Measurements from ENCODE around the gene GBF1.

GBF1 gene

DNA sequence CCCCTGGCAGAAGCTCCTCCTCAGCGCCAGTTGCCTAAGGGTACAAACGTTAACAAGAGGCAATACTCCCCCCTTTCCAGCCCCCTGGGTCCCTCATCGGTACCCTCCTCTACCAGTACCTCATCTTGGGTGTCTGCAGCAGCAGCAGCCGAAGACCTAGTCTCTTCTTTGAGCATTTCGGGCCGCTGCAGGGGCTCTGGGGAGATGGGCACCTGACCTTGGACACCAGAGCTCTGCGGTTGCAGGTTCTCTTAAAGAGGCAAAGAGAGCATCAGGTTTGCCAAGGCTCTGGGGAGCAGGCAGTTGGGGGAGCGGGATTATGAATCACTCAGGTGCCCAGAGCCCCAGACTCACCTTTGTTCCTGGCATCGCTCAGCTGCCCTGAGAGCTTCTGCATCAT is 178.8 kb downstream of the GBF1 start:
- DNase-seq (ENCODE audit: low read depth): no peak

DNA sequence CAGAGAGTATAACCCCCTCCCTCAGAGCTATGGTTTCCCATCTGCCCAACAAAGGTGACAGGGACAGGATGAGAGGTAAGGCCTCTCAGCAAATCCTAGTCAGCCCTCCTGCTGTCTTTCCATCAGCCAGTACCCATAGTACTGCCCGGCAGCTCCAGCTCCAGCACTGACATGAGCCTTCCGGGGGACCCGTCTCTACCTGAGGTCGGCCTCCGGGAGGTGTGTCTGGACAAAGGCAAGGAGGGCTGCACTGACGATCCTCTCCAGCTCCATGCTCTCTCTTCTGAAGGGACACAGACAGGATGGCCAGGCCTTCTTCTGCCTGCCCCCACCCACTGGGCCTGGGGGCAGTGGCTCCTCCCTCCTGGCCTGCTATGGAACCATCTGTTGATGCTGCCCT is 179.6 kb downstream of the GBF1 start:
- no peak for DNase-seq (ENCODE audit: low read depth)

DNA sequence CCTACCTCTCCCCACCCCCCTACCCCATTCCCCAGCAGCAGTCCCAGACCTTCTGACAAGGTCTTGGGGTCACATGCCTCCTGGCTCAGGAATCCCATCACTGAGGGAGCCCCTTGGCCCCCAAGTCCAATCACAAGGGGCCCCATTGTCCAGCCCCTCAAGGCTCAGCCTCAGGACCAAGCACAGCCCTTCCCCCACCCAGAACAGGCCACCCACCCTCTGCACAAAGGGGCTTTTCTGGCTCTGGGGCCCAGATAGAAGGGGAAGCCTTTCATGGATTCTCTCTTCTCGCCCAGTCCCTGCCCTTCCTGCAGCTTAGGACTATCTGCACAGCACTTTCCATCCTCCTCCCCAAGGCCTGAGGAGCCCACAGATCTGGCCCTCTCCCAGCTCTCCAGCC is 180.1 kb downstream of the GBF1 start:
- no peak for DNase-seq (ENCODE audit: low read depth)

DNA sequence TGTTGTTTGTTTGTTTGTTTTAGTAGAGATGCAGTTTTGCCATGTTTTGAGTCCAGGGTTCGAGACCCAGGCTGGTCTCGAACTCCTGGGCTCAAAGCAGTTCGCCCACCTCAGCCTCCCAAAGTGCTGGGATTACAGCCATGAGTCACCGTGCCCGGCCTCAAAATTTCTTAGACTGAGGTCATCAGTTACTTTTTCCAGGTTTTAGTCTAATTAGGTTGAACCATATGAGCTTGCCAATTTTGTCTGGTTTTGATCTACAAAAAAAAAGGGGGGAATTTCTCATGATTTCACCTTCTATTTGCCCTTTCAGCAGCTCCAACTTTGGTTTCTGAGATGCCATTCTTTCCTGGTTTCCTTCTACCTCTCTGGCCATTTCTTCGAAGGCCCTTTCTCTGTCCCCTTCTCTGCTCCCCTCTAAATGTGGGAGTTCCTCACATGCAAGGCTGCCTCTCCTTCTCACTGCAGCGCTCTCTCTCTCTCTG is 181.5 kb downstream of the GBF1 start:
- peak; percentile 39 for DNase-seq (ENCODE audit: low read depth)

DNA sequence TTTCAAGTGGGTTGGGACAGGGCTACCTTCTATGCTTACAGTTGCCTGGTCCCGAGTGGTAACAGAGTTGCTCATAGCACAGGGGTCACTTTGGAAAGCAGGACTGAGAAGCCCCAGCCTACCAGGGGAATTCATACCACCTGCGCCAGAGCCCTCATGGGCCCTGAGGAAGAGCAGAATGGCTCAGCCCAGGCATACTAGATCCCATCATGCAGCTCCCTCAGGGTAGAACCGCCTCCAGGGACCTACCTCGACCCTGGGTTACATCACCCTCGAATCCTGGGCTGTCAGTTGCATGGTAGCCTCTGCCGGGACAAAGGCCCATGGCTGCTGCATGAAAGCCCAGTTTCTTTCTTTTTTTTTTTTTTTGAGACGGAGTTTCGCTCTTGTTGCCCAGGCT is 184.1 kb downstream of the GBF1 start:
- DNase-seq (ENCODE audit: low read depth): no peak

DNA sequence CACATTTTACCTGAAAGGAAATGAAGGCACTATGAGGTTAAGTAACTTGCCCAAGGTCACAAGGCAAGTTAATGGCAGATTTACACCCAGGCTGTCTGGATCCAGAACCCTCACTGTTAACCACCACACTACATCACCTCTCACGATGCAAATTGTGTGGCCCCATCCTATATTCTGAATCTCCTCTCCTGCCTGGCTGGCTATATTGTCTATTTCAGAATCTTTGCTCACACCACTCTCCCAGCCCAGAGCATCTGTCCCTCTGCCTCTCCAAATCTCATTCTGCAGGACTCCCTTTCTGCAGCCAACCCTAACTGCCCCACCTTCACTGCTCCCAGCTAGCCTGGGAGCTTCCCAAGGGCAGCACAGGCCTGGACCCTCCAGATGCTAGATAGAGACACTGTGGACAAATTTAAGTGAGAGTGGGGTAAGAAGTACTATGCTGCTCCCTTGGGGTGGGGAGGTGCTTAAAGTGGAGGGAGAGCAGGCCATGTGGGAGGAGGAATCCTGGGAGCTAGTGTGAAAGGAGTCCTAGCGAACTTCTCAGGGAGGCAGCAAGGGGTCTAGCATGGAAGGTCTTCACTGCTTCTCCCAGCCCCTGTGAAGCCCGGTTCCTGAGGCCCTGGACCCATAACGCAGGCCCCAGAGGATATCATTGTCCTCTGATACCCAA is 186.3 kb downstream of the GBF1 start:
- DNase-seq (ENCODE audit: low read depth): peak; percentile 54
